HEK293T (cell line): ENCODE measurements around the gene SLCO4A1.

Source experiments
- ARNT ChIP-seq: fragments of 450-650 bp; IDR thresholded peaks from 2 replicates; pipeline ENCODE4 v1.6.1; 2017; ENCODE audit warnings: mild to moderate bottlenecking
- BHLHE40 ChIP-seq: fragments of 450-650 bp; IDR thresholded peaks from 2 replicates; pipeline ENCODE4 v1.6.1; 2016; ENCODE audit warnings: mild to moderate bottlenecking, moderate library complexity, borderline replicate concordance
- CTBP1 ChIP-seq: fragments of 450-650 bp; IDR thresholded peaks from 2 replicates; pipeline ENCODE4 v1.6.1; 2016; ENCODE audit warnings: borderline replicate concordance
- FOXA1 ChIP-seq: fragments of 450-650 bp; IDR thresholded peaks from 2 replicates; pipeline ENCODE4 v1.6.1; 2016; ENCODE audit warnings: mild to moderate bottlenecking
- FOXM1 ChIP-seq: fragments of 450-650 bp; IDR thresholded peaks from 2 replicates; pipeline ENCODE4 v1.6.1; 2017; ENCODE audit warnings: mild to moderate bottlenecking, borderline replicate concordance
- NFRKB ChIP-seq: fragments of 450-650 bp; IDR thresholded peaks from 2 replicates; pipeline ENCODE4 v1.6.1; 2016; ENCODE audit warnings: mild to moderate bottlenecking, moderate library complexity
- SP1 ChIP-seq: fragments of 450-650 bp; IDR thresholded peaks from 2 replicates; pipeline ENCODE4 v1.6.1; 2017
- ZNF384 ChIP-seq: fragments of 450-650 bp; IDR thresholded peaks from 2 replicates; pipeline ENCODE4 v1.6.1; 2016

GRCh38 chr20:62657956-62658355 lies 15.7 kb downstream of the SLCO4A1 start:
- TF ChIP-seq BHLHE40 (no peak), ZNF384 (no peak), SP1 (no peak), FOXA1 (no peak), CTBP1 (no peak), NFRKB (no peak), FOXM1 (no peak), ARNT (no peak)
